ENCODE data around the gene AQP5.

Gene AQP5

DNA sequence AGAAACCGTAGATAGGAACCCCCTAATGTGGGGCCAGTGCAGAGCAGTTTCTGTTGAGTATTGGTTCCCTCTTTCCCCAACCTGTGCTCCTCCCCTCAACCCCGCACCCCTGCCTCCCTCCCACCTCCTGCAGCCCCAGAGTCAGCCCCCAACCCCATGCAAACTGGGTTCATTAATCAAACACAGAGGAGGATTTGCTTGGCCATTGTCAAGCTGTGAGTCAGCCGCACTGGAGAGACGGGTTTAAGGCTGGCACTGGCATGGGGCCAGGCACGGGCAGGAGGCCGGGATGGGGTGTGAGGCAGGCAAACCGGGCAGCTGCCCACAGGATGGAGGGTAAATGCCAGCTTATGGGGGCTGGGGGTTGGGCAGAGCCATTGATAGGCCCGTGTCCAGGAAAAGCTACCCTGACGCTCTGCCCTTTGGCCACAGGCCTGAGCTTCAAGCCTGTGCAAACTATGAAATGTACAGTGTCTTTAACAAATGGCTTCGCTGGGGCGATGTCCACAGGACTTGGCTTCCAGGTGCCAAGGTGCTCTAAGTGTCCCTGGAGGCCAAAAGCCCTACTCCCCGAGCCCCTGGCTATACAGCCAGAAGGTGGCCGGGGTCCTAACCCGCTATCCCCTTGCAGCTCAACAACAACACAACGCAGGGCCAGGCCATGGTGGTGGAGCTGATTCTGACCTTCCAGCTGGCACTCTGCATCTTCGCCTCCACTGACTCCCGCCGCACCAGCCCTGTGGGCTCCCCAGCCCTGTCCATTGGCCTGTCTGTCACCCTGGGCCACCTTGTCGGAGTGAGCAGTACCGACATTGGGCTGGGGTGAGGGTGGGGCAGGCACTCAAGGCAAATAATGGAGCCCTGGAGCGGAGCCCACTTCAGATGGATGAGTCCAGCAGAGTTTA is 1.4 kb downstream of the AQP5 start:
- Histone ChIP-seq H3K9ac (ENCODE audit: low read length) (no peak overlapping the region), H3K4me3 (ENCODE audit: low read length) (no peak overlapping the region), H3K4me1 (ENCODE audit: control insufficient read depth, insufficient read depth, low read length) (peaks cover 4% of the 10 kb centered on the region), H3K9me3 (ENCODE audit: control insufficient read depth, low read length) (no peaks in the 10 kb centered on the region), H3K36me3 (ENCODE audit: control insufficient read depth, insufficient read depth, low read length, severe bottlenecking) (no peaks in the 10 kb centered on the region), H3K27me3 (replicated peaks; ENCODE audit: control insufficient read depth, insufficient read depth, low read length) (peaks cover 45% of the 10 kb centered on the region)
- DNase-seq (ENCODE audit: low read depth), result peak; percentile 58

DNA sequence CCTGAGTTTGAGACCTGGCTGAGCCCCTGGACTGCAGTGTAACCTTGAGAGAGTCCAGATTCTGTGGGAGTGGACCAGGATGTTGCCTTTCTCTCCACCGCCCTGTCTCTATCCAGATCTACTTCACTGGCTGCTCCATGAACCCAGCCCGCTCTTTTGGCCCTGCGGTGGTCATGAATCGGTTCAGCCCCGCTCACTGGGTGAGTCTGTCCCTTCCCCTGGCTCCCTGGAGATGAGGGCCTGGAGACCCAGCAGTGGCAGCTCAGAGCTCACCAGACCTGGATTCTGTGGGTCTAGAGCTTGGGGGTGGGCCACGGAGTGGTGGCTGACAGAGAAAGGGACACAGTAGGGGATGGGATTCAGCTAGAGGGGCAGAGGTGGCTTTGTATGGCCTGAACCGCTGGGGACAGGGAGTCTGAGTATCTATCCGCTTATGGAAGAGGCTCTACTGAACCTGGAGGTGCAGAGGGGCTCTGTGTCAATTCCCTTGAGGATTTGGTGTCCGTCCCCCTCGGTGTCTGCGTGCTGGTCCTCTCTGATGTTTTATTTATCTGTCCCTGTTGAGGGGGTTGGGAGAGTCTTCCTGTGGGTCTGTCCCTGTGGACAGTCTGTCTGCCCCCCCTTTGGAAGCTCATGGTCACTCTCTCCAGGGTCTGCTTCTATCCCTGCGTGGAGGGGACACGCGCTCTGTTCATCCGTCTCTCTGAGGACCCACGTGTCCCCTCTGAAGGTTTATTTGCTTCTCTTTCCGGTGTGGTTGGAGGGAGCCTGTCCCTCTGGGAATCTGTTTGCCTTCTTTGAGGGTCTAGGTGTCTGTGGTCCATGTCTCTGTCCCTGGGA is 2.5 kb downstream of the AQP5 start:
- DNase-seq (ENCODE audit: low read depth), result no peak
- Histone ChIP-seq H3K9ac (ENCODE audit: low read length) (no peak overlapping the region), H3K4me3 (ENCODE audit: low read length) (no peak overlapping the region), H3K27me3 (replicated peaks; ENCODE audit: control insufficient read depth, insufficient read depth, low read length) (peaks cover 48% of the 10 kb centered on the region), H3K36me3 (ENCODE audit: control insufficient read depth, insufficient read depth, low read length, severe bottlenecking) (no peaks in the 10 kb centered on the region), H3K4me1 (ENCODE audit: control insufficient read depth, insufficient read depth, low read length) (peaks cover 4% of the 10 kb centered on the region), H3K9me3 (ENCODE audit: control insufficient read depth, low read length) (no peaks in the 10 kb centered on the region)

DNA sequence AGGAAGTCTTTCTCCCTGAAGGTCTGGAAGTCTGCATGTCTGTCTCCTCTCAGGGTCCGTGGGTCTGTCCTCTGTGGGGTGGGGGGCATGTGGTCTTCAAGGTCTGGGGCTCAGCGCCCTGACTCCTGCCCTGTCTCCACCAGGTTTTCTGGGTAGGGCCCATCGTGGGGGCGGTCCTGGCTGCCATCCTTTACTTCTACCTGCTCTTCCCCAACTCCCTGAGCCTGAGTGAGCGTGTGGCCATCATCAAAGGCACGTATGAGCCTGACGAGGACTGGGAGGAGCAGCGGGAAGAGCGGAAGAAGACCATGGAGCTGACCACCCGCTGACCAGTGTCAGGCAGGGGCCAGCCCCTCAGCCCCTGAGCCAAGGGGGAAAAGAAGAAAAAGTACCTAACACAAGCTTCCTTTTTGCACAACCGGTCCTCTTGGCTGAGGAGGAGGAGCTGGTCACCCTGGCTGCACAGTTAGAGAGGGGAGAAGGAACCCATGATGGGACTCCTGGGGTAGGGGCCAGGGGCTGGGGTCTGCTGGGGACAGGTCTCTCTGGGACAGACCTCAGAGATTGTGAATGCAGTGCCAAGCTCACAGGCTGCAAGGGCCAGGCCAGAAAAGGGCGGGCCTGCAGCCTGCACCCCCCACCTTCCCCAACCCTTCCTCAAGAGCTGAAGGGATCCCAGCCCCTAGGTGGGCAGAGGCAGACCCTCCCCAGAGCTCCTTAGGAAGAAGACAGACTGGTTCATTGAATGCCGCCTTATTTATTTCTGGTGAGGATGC is 3.4 kb downstream of the AQP5 start:
- Histone ChIP-seq H3K36me3 (ENCODE audit: control insufficient read depth, insufficient read depth, low read length, severe bottlenecking) (no peaks in the 10 kb centered on the region), H3K4me3 (ENCODE audit: low read length) (no peak overlapping the region), H3K27me3 (replicated peaks; ENCODE audit: control insufficient read depth, insufficient read depth, low read length) (peaks cover 50% of the 10 kb centered on the region), H3K9ac (ENCODE audit: low read length) (no peak overlapping the region), H3K9me3 (ENCODE audit: control insufficient read depth, low read length) (no peaks in the 10 kb centered on the region), H3K4me1 (ENCODE audit: control insufficient read depth, insufficient read depth, low read length) (peaks cover 4% of the 10 kb centered on the region)
- no peak for DNase-seq (ENCODE audit: low read depth)

DNA sequence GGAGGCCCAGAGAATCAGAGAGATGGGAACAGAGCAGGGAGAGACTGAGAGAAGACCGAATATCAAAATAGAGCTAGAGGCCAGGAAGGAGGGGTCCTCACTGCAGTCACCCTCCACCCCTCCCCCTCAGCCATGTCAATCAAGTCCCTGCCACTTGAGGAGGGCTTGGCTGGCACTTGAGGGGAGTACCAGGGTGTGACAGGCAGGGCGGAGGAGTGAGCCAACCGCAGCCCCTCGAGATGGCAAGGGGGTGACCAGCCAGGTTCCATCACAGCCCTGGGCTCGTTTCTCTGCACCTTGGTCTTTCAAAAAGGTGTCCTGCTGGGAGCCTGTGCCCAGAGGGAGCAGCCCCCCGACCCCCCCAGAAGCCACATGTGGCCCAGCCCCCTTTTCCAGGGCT is 4.2 kb downstream of the AQP5 start:
- no peak overlapping the region for H3K9ac ChIP-seq (ENCODE audit: low read length)
- no peaks in the 10 kb centered on the region for H3K36me3 ChIP-seq (ENCODE audit: control insufficient read depth, insufficient read depth, low read length, severe bottlenecking)
- H3K9me3 ChIP-seq (ENCODE audit: control insufficient read depth, low read length), result no peaks in the 10 kb centered on the region
- no peak overlapping the region for H3K4me3 ChIP-seq (ENCODE audit: low read length)
- peaks cover 50% of the 10 kb centered on the region for H3K27me3 ChIP-seq (replicated peaks; ENCODE audit: control insufficient read depth, insufficient read depth, low read length)
- H3K4me1 ChIP-seq (ENCODE audit: control insufficient read depth, insufficient read depth, low read length), result peaks cover 4% of the 10 kb centered on the region
- no peak for DNase-seq (ENCODE audit: low read depth)

DNA sequence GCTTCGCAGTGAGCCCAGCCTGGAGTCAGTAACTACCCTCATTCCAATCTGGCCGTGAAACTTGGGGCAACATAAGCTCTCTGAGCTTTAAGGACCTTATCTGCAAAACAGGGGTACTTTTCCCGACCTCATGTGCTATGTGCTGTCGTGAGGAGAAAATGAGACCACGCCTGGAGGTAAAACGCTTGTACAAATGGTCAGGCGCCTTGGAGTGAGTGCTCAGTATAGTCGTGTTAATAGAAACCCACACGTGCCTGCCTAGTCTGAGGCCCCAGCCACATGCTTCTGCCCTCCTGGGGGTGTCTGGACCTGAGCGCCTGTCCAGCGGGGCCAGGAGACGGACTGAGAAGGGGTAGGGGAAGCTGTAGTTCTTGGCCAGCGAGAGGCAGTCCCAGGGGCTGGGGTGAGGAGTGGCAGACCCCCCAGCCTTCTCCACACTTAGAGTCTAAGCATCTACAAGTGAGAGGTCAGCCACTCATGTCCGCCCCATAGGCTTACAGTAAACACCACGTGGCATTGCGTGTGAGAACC is 4.9 kb downstream of the AQP5 start:
- DNase-seq (ENCODE audit: low read depth), result no peak
- no peaks in the 10 kb centered on the region for H3K36me3 ChIP-seq (ENCODE audit: control insufficient read depth, insufficient read depth, low read length, severe bottlenecking)
- H3K9me3 ChIP-seq (ENCODE audit: control insufficient read depth, low read length), result no peaks in the 10 kb centered on the region
- peaks cover 50% of the 10 kb centered on the region for H3K27me3 ChIP-seq (replicated peaks; ENCODE audit: control insufficient read depth, insufficient read depth, low read length)
- no peak overlapping the region for H3K9ac ChIP-seq (ENCODE audit: low read length)
- no peak overlapping the region for H3K4me3 ChIP-seq (ENCODE audit: low read length)
- peaks cover 4% of the 10 kb centered on the region for H3K4me1 ChIP-seq (ENCODE audit: control insufficient read depth, insufficient read depth, low read length)

DNA sequence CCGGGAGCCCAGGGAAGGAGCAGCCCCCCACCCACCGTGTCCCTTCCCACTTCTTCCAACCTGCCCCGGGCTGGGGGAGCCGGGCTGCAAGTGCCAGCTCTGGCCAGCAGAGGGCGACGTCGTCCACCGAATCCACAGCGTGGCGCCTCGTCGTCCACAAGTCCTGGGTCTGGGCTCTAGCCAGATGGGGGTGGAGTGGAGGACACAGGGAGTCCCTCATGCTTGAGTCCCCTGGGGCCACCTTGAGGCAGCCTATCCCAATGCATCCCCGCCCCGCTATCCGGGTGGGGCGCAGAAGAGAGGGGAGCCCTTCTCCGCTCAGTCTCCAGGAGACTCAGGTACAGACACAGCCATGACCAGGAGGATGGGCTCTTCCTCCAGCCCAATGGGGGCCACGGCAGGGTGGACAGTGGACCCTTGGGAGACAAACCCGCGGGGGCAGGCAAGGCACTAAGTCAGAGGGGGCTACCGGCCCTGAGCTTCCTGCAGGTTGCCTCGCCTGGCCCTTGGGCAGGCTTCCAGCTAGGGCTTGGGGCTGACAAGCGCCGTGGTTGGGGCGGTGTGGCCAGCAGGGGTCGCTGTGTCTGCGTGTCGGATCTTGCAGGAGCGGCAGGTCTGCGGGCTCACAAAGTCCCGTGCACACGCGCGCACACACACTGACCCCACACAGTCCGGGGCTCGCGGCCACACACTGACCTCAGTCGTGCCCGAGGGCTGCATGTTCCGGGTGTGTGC is 5.5 kb downstream of the AQP5 start:
- H3K4me3 ChIP-seq (ENCODE audit: low read length), result peak overlapping the region; percentile 42

DNA sequence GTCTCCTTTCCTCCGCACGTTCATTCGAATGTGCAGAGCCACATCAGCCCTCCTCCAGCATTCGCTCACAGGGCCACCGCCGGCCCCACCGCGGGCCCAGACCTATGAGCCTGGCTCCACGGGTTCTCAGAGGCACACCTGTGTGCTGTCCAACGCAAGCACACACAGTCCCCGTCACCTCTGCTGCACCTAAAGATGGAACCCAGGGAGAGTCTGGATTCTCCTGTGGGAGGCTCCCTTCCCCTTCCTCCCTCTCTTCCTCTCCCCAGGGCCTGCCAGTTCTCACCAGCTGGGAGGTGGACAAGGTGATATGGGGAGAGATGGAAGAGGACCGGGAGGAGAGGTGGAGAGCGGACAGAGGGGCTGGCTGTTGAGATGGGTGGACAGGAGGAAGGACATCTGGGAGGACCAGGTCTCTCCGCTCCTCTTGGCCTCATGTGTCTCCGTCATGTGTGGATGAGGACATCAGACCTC is 6.1 kb downstream of the AQP5 start:
- peak overlapping the region; percentile 42 for H3K4me3 ChIP-seq (ENCODE audit: low read length)
- peaks cover 4% of the 10 kb centered on the region for H3K4me1 ChIP-seq (ENCODE audit: control insufficient read depth, insufficient read depth, low read length)
- peaks cover 47% of the 10 kb centered on the region for H3K27me3 ChIP-seq (replicated peaks; ENCODE audit: control insufficient read depth, insufficient read depth, low read length)
- H3K9me3 ChIP-seq (ENCODE audit: control insufficient read depth, low read length), result no peaks in the 10 kb centered on the region
- no peaks in the 10 kb centered on the region for H3K36me3 ChIP-seq (ENCODE audit: control insufficient read depth, insufficient read depth, low read length, severe bottlenecking)
- no peak overlapping the region for H3K9ac ChIP-seq (ENCODE audit: low read length)
- DNase-seq (ENCODE audit: low read depth), result no peak

More for the DNA sequence above, 5.5 kb downstream of the AQP5 start:
- DNase-seq (ENCODE audit: low read depth), result peak; percentile 91
- no peak overlapping the region for H3K9ac ChIP-seq (ENCODE audit: low read length)
- H3K36me3 ChIP-seq (ENCODE audit: control insufficient read depth, insufficient read depth, low read length, severe bottlenecking), result no peaks in the 10 kb centered on the region
- no peaks in the 10 kb centered on the region for H3K9me3 ChIP-seq (ENCODE audit: control insufficient read depth, low read length)
- peaks cover 47% of the 10 kb centered on the region for H3K27me3 ChIP-seq (replicated peaks; ENCODE audit: control insufficient read depth, insufficient read depth, low read length)
- peaks cover 4% of the 10 kb centered on the region for H3K4me1 ChIP-seq (ENCODE audit: control insufficient read depth, insufficient read depth, low read length)

DNA sequence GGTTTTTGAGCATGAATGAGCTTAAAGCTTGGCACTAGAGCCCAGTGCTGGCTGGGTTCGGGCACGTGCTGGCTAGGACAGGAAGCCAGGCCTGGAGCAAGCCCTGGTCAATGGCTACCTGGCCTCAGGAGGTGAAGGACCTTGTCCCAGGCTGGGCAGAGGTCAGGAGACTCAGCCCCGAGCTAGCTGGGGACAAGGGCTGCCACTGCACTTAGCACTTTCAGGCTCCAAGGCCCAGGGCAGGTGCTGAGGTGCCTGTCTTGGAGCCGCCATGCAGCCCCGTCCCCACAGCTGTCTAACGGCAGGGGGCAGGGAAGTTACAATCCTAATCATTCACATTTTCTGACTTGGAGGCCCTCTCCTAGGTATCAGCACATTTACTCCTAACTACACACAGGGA is 6.8 kb downstream of the AQP5 start:
- Histone ChIP-seq H3K27me3 (replicated peaks; ENCODE audit: control insufficient read depth, insufficient read depth, low read length) (peaks cover 47% of the 10 kb centered on the region), H3K9me3 (ENCODE audit: control insufficient read depth, low read length) (no peaks in the 10 kb centered on the region), H3K9ac (ENCODE audit: low read length) (no peak overlapping the region), H3K4me3 (ENCODE audit: low read length) (no peak overlapping the region), H3K36me3 (ENCODE audit: control insufficient read depth, insufficient read depth, low read length, severe bottlenecking) (no peaks in the 10 kb centered on the region), H3K4me1 (ENCODE audit: control insufficient read depth, insufficient read depth, low read length) (peaks cover 4% of the 10 kb centered on the region)
- DNase-seq (ENCODE audit: low read depth), result no peak

DNA sequence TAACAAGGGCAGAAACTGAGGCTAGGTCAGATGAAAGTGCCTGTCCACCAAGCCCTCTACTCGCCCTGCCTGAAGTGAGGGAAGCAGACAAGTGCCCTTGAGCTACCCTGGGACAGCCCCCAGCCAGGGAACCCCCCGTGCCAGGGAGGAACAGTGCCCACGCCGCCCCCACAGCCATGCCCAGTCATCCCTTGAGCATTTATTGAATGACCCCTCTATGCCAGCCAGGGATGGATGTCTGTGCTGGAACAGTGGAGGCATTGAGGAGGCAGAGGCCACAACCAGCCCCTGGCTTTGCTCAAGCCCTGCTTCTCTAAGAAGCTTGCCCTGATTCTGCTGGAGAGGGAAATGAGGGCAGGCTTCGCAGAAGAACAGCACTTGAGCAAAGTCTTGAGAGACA is 7.4 kb downstream of the AQP5 start:
- Histone ChIP-seq H3K27me3 (replicated peaks; ENCODE audit: control insufficient read depth, insufficient read depth, low read length) (peaks cover 43% of the 10 kb centered on the region), H3K9me3 (ENCODE audit: control insufficient read depth, low read length) (no peaks in the 10 kb centered on the region), H3K9ac (ENCODE audit: low read length) (no peak overlapping the region), H3K4me3 (ENCODE audit: low read length) (no peak overlapping the region), H3K4me1 (ENCODE audit: control insufficient read depth, insufficient read depth, low read length) (peaks cover 4% of the 10 kb centered on the region), H3K36me3 (ENCODE audit: control insufficient read depth, insufficient read depth, low read length, severe bottlenecking) (no peaks in the 10 kb centered on the region)
- no peak for DNase-seq (ENCODE audit: low read depth)

DNA sequence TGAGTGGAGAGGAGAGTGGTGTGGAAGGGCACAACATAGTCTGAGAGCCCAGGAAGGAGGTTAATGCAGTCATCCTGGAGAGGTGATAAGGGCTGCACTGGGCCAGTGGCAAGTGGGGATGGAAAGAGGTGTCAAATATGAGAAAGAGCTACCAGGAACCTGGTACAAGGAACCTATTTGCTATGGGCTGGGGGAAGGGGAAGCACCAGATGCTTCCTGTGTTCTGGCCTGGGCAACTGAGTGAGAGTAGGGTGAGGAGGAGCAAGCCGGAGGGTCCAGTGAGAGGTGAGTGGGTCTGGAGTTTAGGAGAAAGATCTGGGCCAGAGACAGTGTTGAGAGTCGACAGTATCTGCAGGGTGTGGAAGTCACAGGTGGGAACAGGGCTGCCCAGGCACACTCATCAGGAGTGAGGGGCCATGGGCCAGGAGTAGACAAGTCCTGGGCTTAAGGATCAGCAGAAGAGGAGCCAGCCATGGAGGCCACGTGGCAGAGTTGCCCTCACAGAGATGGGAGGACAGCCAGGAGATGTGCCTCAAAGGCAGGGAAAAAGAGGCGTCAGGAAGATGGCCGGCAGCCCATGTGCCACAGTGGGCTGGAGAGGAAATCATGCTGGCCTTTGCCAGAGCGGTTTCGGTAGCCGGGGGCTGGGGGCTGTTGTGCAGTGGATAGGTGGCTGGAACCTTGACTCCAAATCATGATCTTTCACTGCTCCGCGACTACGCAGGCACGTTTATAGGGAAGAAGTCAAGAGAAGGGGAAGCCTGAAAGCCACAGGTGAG is 8.2 kb downstream of the AQP5 start:
- H3K27me3 ChIP-seq (replicated peaks; ENCODE audit: control insufficient read depth, insufficient read depth, low read length), result peaks cover 39% of the 10 kb centered on the region
- DNase-seq (ENCODE audit: low read depth), result no peak

More for the DNA sequence above, 8.2 kb downstream of the AQP5 start:
- H3K9me3 ChIP-seq (ENCODE audit: control insufficient read depth, low read length), result no peaks in the 10 kb centered on the region
- no peak overlapping the region for H3K9ac ChIP-seq (ENCODE audit: low read length)
- peaks cover 7% of the 10 kb centered on the region for H3K4me1 ChIP-seq (ENCODE audit: control insufficient read depth, insufficient read depth, low read length)
- no peaks in the 10 kb centered on the region for H3K36me3 ChIP-seq (ENCODE audit: control insufficient read depth, insufficient read depth, low read length, severe bottlenecking)
- H3K4me3 ChIP-seq (ENCODE audit: low read length), result no peak overlapping the region
